HL-60/S4 (cell line): ENCODE results near the gene KRT14.
"Not testable (repeated sequence)": the region's sequence is repeated elsewhere in the genome, so short reads cannot be mapped to it uniquely, and the experiment has no call there.

Experiments
- in situ Hi-C: fragments of 300-500 bp; cut with MboI; formaldehyde crosslinking; loops from 2 replicates; pipeline ENCODE4 v1.14.3; 2022; ENCODE audit warnings: low sequenced_read_pairs

KRT14 gene

GRCh38 chr17:41586863-41587495 is at the start of gene KRT14:
TSS of gene KRT14 (minus strand) at chr17:41586895. CDS start at chr17:41586834, 61 bp downstream.
- in situ Hi-C loops = no loop called here

DNA sequence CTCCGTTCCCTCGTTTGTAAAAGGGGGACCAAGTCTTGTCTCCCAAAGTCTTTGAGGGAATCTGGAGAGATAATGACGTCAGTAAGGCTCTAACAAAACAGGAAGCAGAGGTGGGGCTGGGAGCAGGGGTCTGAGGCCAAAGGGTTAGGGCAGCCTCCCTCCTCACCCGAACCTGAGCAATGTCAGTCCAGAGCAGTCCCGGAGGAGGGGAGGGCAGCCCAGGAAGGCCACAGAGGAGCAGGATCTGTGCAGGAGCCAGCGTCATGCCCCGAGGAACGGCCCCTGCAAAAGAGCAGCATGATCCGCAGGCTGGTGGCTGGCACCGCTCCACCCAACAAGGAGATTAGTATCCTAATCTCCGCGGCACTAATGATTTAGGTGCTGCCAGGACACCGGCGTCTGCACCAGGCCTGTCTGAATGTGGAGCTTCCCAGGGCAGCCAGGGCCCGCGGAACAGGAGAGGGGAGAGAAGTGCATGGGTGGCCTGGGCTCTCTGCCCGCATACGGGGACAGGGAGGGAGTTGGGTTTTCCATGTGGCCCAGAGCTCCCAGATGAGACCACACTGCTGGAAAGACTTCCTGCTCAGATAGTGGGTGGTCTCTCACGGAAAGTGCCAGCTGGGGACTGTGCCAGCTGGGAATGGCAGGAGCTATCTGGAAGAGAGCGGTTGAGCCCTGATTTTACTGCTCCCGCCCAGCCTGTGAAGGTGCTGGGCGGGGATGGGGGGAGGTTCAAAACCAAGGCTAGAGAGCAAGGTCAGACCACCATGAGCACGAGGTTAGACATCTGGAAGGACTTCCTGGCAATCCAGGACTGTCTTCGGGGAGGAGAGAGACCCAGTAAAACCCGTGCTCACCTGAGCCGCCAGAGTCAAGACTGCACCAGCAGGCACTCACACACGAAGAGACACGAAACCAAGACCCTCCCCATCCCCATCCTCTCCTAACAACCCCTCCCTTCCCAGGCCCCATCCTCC is 48.7 kb upstream of the KRT14 start:
- in situ Hi-C loops = no loop called here

GRCh38 chr17:41634639-41635038 is 47.9 kb upstream of the KRT14 start:
- in situ Hi-C loops = no loop called here

DNA sequence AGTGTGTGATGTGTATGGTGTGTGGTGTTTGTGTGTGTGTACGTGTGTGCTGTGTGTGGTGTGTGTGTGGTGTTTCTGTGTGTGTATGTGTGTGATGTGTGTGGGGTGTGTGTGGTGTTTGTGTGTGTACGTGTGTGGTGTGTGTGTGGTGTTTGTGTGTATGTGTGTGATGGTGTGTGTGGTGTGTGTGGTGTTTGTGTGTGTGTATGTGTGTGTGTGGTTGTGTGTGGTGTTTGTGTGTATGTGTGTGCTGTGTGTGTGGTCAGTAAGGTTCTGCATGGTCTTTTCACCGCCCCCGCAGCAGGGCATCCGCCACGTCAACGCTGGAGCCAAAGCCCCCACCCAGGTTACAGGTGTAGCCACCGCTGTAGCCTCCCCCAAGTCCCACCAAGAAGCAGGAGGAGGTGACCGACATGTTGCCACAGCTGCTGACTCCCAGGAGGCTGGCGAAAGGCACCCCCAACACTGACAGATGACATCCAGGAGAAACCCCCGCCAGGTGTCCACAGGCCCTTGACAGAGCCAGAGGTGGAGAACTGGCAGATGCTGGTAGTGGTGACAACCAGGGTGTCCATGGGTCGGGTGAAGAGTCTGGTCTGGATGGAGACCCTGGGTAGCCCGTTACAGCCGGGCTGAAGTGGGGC is 47.0 kb upstream of the KRT14 start:
- in situ Hi-C loops = no loop called here

DNA sequence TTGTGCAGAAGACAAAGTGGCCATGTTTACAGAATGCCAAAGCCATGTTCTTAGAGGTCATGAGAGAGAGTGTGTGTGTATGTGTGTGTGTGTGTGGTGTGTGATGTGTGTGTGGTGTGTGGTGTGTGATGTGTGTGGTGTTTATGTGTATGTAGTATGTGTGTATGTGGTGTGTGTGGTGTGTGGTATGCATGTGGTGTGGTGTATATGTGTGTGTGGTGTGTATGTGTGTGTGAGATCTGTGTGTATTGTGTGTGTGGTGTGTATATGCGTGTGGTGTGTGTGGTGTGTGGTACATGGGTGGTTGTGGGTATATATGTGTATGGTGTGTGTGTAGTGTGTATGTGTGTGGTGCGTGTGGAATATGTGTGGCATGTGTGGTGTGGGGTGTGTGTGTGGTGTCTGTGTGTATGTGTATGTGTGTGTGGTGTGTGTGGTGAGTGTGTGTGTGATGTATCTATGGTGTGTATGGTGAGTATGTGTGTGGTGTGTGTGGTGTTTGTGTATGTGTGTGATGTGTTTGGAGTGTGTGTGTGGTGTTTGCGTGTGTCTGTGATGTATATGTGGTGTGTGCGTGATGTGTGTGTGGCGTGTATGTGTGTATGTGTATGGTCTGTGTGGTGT is 45.9 kb upstream of the KRT14 start:
- in situ Hi-C loops = no loop called here

DNA sequence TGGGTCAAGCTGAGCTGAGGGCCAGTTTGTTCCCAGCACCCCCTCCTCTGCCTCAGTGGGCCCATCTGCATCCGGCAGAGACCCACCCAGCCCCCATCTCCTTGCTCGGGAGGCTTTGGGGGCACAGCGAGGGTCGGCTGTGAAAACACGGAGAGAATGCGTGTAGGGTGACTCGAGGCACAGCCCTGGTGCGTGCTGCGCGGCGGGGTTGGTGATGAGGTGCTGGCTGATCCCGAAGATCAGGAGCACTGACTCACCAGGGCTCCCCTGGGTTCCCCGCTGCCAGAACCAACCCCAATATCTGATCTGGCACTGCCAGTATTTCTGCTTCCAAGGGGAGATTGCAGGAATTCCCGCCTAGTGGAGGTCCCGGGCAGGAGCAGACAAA is 45.2 kb upstream of the KRT14 start:
- in situ Hi-C loops = no loop called here

DNA sequence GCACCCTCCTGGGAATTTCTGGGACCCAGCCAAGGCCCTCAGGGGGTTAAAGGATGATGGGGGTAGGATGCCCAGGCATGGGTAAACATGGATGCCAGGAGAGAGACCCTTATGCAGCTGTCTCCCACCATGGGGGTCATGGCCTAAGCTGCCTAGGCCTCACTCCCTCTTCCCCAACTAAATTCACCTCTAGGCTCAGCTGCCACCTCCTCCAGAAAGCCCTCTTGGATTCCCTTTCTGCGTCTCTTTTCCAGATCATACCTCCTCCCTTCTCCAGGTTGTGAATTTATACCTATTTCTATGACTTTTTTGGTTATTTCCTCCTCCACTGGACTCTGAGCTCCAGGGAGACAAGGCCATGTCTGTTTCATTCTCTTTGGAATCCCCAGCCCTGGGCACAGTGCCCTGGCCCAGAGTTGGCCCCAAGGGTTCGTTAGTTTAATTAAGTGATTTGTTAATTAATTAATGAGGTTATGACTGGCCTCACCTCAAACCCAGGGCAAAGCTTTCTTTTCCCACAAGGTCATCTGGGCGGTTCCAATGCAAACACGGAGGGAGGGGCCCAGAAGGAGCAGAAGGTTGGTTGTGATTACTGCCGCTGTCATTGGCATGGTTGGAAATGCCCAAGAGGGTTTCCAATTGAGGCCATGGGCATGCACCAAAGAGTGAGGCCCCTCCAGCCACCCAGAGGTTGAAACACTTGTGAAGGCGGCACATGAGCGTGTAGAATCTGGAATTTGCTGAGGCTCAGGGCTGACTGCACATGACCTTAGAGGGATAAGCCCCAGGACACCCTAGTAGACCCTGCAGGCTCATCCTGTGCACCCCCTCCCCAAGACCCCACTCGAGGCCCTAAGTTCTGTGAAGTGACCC is 44.6 kb upstream of the KRT14 start:
- in situ Hi-C loops = no loop called here

DNA sequence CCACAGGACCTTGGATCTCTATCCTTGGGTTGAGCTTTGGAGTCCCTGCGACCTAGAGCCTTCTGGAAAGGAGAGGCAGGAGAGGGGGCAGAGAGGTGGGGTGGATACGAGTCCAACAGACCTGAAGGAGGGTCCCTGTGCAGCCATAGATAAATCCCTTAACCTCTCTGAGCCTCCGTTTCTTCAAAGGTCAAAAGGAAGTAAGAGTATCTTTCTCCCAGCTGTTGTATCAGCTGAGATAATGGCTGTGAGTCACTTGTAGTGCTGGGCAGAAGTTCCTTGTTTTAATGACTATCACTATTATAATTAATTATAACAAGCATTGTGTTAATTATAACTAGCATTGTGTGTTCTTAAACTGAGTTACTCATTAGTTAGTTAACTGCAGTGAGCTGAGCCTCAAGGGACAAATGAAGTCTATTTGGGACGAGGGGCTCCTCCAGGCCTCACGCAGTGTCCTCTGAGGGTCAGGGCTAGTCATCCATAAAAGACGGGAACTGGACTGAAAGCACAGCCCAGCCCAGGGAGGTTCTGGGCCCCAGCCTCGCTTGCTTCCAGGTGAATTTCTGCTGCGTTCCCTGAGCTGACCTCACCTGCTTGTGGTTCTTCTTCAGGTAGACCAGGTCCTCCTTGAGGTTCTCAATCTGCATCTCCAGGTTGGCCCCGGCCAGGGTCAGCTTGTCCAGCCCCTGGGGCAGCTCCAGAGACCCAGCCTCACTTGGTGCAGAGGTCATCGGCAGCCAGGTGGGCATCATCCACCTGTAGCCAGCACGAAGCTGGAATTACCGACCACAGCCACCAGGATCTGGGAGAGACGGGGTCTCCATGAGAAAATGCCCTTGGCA is 43.4 kb upstream of the KRT14 start:
- in situ Hi-C loops = no loop called here

GRCh38 chr17:41629316-41629715 is 42.6 kb upstream of the KRT14 start:
- in situ Hi-C loops = no loop called here

DNA sequence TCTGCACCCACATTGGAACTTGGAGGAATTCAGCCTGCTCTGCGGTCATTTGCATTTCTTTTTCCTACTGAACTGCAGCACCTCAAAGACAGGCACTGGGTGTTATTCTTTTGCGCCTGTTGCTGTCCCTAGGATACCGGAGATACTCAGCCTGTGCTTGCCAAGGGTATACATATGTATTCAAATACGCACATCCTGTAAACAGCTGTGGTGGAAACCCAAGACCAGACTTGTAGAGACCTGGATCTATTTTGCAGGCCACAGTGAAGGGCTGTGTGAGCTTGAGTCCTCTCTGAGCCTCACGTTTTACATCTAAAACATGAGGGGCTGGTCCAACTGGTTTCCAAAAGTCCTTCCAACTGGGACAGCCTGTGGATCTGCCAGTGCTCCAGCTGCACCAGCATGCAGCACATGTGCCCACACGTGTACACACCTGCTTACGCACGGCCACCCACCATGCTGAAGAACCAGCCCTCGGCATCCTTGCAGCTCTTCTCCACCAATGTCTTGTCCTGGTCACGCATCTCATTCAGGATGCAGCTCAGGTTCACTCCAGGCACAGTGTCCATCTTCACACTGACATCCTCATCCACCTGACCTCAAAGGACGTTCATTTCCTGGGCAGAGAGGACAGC is 42.0 kb upstream of the KRT14 start:
- in situ Hi-C loops = not testable (repeated sequence)

- in situ Hi-C loops = not testable (repeated sequence)
Measured at GRCh38 chr17:41628073-41628370, 41.3 kb upstream of the KRT14 start.

- in situ Hi-C loops = no loop called here
Measured at GRCh38 chr17:41627316-41628072, 40.8 kb upstream of the KRT14 start.

- in situ Hi-C loops = not testable (repeated sequence)
Measured at GRCh38 chr17:41626914-41627295, 40.2 kb upstream of the KRT14 start.

DNA sequence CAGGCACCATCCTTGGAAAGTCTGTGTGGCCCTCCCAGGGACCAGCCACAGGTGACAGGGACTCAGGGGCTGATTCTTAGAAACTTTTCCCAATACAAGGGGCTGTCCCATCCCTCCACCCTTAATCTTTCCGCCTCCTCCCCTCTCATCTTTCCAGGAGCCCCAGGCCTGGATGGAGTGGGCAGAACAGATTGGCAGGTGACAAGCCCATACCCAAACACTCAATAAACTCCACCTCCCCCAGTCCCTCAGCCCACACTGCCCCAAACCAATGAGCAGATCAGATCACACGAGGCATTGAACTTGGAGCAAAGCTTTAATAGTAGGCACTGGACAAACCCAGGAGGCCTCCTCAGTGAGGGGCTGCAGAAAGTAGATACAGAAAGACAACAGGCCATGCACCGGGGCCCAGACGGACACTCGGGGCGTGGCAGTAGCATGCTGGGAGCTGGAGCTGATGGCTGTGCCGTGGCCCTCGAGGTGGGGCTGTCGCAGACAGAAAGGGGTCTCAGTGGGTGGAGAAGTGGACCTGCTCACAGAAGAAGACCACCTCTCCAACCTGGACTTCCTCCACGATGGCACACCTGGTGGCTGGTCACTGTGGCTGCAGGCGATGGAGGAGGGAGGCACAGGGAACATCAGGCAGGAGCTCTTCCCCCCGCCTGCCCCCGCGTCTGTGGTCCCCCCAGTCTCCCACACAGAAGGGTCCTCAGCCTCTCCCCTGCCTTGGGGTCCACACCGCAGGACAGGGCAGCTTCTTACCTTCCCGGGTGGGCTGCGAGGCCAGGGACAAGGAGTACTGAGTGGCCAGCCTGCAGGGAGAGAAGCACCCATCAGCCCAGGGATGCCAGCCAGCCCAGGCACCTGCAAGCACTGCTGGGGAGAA is 39.6 kb upstream of the KRT14 start:
- in situ Hi-C loops = not testable (repeated sequence)

DNA sequence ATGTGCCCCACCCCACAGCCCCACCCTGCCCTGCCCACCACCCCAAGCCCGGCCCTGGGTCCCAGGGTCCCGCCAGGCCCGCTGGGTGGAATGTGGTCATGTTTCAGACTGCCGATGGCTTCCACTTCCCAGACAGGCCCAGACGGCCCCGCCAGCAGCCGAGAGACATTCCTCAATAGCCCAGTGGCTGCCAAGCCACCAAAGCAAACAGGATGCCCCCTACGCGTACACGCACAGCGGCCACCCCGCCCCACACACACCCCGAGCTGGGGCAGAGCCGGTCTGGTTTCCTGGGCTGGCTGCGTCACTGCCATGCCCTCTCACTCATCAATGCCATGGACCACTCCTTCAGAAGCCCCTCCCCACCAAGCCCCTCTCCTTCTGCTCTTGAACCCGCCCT is 38.9 kb upstream of the KRT14 start:
- in situ Hi-C loops = no loop called here

GRCh38 chr17:41624208-41625101 is 37.8 kb upstream of the KRT14 start, which contains the start of gene KRT17:
TSS of gene KRT17 (minus strand) at chr17:41624575. CDS start at chr17:41624509, 66 bp downstream.
- in situ Hi-C loops = no loop called here
